Measurements from ENCODE around the gene TBX15.

TBX15 gene

DNA sequence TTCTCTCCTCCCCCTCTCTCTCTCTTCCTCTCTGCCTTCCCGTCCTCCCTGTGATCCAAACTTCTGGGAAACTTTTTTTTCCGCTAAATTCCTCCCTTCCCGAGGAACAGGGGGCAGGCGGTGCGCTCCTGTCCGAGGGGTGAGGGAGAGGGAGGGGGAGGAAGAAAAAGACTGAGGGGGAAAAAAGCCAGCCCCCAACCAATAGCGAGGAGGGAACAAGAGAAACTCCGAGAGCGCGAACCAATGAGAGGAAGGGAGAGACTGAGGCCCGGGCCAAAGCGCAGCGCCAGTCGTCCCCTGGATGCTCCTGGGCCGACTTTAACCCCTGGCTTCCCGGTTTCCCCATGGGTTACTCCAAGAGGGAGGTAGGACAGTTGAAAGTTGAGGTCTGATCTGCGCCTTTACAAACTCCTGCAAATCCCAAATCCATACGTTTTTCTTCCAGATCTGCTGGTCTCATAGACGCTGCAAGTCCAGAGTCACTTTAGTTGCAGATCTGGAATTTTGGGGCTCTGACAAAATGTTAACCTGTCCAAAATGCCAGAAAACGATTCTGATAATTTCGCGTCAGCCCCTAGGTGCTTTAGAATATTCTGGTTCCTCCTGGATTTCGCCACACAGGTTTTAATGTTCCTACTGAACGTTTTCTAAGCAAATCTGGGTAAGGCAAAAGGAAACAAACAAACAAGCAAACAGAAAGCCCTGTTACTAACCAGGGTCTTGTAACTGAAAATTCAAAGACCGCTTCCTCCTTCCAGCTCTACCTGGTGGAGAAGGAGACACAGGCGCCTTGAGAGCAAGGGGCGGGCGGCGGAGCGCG is at the start of gene TBX15:
Gene TBX15 (minus strand): TSS at position 158 of the 820 bp plus-strand sequence. CDS start 548 bp downstream, outside the sequence.
- H3K36me3 ChIP-seq (ENCODE audit: control insufficient read depth, low read length) = no peaks in the 10 kb centered on the region
- H3K4me3 ChIP-seq (ENCODE audit: low read length) = no peak within 1 kb of the TSS
- H3K9me3 ChIP-seq (ENCODE audit: control insufficient read depth, insufficient read depth, low read length) = no peaks in the 10 kb centered on the region
- H3K4me1 ChIP-seq (ENCODE audit: control insufficient read depth, low read length) = no peaks in the 10 kb centered on the region
- no peak within 1 kb of the TSS for H3K4me2 ChIP-seq (ENCODE audit: low read length)
- peaks cover 4% of the 10 kb centered on the region; the same call in 1 of the 2 replicates for H3K27me3 ChIP-seq (ENCODE audit: control insufficient read depth, low read length)
- H3K79me2 ChIP-seq (ENCODE audit: control insufficient read depth, low read length) = no peaks in the 10 kb centered on the region
- no peaks in the 10 kb centered on the region for H3K9me2 ChIP-seq (replicated peaks; ENCODE audit: control insufficient read depth, low read length)
- H3F3A ChIP-seq (ENCODE audit: control insufficient read depth, insufficient read depth) = no peaks in the 10 kb centered on the region
- H4K20me1 ChIP-seq (ENCODE audit: control insufficient read depth, insufficient read depth, low read depth, low read length) = no peaks in the 10 kb centered on the region
- H3K27ac ChIP-seq (ENCODE audit: low read depth, low read length) = no peak within 1 kb of the TSS
- TF ChIP-seq, protein P1, sequence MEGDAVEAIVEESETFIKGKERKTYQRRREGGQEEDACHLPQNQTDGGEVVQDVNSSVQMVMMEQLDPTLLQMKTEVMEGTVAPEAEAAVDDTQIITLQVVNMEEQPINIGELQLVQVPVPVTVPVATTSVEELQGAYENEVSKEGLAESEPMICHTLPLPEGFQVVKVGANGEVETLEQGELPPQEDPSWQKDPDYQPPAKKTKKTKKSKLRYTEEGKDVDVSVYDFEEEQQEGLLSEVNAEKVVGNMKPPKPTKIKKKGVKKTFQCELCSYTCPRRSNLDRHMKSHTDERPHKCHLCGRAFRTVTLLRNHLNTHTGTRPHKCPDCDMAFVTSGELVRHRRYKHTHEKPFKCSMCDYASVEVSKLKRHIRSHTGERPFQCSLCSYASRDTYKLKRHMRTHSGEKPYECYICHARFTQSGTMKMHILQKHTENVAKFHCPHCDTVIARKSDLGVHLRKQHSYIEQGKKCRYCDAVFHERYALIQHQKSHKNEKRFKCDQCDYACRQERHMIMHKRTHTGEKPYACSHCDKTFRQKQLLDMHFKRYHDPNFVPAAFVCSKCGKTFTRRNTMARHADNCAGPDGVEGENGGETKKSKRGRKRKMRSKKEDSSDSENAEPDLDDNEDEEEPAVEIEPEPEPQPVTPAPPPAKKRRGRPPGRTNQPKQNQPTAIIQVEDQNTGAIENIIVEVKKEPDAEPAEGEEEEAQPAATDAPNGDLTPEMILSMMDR (IDR thresholded peaks at IDR 0.05; ENCODE audit: low read depth, low read length, poor library complexity, severe bottlenecking) = no peak
- TF ChIP-seq EZH2phosphoT487 (IDR thresholded peaks at IDR 0.05; ENCODE audit: borderline replicate concordance, low read length) = no peak

DNA sequence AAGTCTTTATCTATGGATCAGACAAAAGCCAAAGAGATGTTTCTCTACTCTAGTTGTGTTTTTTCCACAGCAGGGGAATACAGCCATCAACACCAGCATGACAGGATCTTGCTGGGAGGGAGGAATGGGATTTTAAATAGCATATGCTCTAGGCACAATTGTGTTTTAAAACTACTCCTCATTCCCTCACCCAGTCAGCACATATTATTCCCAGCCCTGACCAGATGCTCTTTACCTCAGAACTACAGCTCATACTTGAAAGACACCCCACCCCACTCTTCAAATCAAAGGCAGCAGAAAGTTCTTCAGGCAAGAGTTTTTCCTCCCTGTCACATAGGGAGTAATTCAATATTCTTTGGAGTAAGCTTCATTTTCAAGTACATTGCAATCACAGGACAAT is 46.2 kb upstream of the TBX15 start:
- Histone ChIP-seq H3K9me3 (ENCODE audit: control insufficient read depth, insufficient read depth, low read length) (no peaks in the 10 kb centered on the region), H3K36me3 (ENCODE audit: control insufficient read depth, low read length) (no peaks in the 10 kb centered on the region), H3K4me2 (ENCODE audit: low read length) (no peak overlapping the region), H3K4me3 (ENCODE audit: low read length) (no peak overlapping the region), H3K4me1 (ENCODE audit: control insufficient read depth, low read length) (no peaks in the 10 kb centered on the region), H3F3A (ENCODE audit: control insufficient read depth, insufficient read depth) (no peaks in the 10 kb centered on the region), H3K27ac (ENCODE audit: low read depth, low read length) (no peak overlapping the region), H3K9me2 (replicated peaks; ENCODE audit: control insufficient read depth, low read length) (no peaks in the 10 kb centered on the region; the same call in 1 of the 2 replicates), H3K79me2 (ENCODE audit: control insufficient read depth, low read length) (no peaks in the 10 kb centered on the region), H4K20me1 (ENCODE audit: control insufficient read depth, insufficient read depth, low read depth, low read length) (no peaks in the 10 kb centered on the region), H3K27me3 (ENCODE audit: control insufficient read depth, low read length) (no peaks in the 10 kb centered on the region)
- TF ChIP-seq, protein P1 (IDR thresholded peaks at IDR 0.05; ENCODE audit: low read depth, low read length, poor library complexity, severe bottlenecking) = no peak
- no peak for TF ChIP-seq EZH2phosphoT487 (IDR thresholded peaks at IDR 0.05; ENCODE audit: borderline replicate concordance, low read length)

DNA sequence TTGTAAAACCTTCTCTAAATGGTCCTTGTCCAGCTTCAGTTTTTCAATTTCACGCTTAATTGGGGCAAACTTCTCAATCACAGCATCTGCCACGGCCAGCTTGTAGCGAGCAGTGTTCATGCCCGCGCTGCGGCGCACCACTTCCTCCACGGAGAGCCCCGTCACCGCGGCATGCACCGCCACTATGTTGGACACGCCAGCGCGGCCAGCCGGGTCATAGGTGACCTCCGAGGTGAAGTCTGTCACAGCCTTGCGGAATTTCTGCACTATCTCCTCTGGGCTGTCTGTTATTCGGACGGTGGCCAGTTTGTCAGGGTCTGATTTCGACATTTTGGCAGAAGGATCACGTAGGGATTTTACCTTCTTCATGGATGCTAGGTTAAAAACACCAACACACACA is 44.8 kb upstream of the TBX15 start:
- Histone ChIP-seq H3K4me1 (ENCODE audit: control insufficient read depth, low read length) (no peaks in the 10 kb centered on the region), H3K4me2 (ENCODE audit: low read length) (no peak overlapping the region), H3F3A (ENCODE audit: control insufficient read depth, insufficient read depth) (no peaks in the 10 kb centered on the region), H3K9me3 (ENCODE audit: control insufficient read depth, insufficient read depth, low read length) (no peaks in the 10 kb centered on the region), H3K79me2 (ENCODE audit: control insufficient read depth, low read length) (no peaks in the 10 kb centered on the region), H3K9me2 (replicated peaks; ENCODE audit: control insufficient read depth, low read length) (no peaks in the 10 kb centered on the region; the same call in 1 of the 2 replicates), H4K20me1 (ENCODE audit: control insufficient read depth, insufficient read depth, low read depth, low read length) (no peaks in the 10 kb centered on the region), H3K4me3 (ENCODE audit: low read length) (no peak overlapping the region), H3K27me3 (ENCODE audit: control insufficient read depth, low read length) (no peaks in the 10 kb centered on the region), H3K36me3 (ENCODE audit: control insufficient read depth, low read length) (no peaks in the 10 kb centered on the region), H3K27ac (ENCODE audit: low read depth, low read length) (no peak overlapping the region)
- no peak for TF ChIP-seq EZH2phosphoT487 (IDR thresholded peaks at IDR 0.05; ENCODE audit: borderline replicate concordance, low read length)
- TF ChIP-seq, protein P1 (IDR thresholded peaks at IDR 0.05; ENCODE audit: low read depth, low read length, poor library complexity, severe bottlenecking) = no peak
